Loucy (cell line): Measurements from ENCODE around the gene GLRA1.

Experiments
- CTCF ChIP-seq: fragments of 200-600 bp; sonication (generic); conservative IDR thresholded peaks from 2 replicates; pipeline ENCODE4 v1.5.1; 2014; ENCODE audit warnings: mild to moderate bottlenecking, antibody characterized with exemption, low read length
- EZH2phosphoT487 ChIP-seq: fragments of 200-600 bp; IDR thresholded peaks from 2 replicates; pipeline ENCODE4 v1.6.1; 2018; ENCODE audit warnings: antibody characterized with exemption, mild to moderate bottlenecking, moderate library complexity, borderline replicate concordance

- TF ChIP-seq CTCF (no peak), EZH2phosphoT487 (no peak)
These were observed 131.3 kb downstream of the GLRA1 start for GRCh38 chr5:151793358-151793757.
